KG1 (cell line): ENCODE measurements around the gene ENAH.

Experiments
- DNase-seq: peaks from one replicate; lab custom pipeline; 2025; lab: John Stamatoyannopoulos, UW

The ENAH gene

DNA sequence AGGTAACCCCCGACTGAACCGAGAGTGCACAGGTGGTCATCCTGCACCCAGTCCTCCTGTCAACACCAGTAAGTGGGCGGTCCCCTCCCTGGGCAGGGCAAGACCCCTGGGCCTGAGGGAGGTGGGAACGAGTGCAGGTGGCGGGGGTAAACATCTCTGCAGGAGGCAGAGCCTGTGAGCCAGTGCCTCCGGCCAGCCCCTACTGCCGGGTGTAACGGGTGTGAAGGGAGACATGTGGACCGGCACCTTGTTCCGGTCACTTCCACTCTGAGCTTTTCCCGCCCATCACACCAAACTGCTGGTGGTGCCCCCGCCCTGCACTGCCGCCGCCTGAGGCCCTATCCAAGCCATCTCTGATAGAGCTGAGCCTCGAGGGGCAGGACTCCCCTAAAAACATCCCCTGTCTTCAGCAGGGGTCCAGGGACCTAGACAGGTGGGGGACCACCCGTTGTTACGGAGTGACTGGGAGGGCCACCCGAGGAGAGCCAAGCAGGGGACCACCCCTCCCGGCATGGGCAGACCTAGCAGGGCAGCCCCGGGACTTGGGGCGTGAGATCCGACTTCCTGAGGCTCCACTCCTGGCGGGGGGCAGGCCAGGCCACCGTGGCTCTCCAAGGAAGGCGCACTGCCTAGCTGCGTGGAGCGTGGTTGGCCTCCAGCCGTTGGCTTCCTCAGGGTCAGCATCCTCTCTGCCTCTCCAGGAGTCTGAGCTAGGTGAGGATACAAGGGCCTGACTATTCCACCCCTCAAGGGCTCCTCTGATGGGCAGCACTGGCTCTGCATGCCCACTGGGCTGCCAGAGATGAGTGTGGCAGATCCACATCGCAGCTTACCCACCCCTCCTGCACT is 181.2 kb downstream of the ENAH start:
- DNase-seq, result no peak

DNA sequence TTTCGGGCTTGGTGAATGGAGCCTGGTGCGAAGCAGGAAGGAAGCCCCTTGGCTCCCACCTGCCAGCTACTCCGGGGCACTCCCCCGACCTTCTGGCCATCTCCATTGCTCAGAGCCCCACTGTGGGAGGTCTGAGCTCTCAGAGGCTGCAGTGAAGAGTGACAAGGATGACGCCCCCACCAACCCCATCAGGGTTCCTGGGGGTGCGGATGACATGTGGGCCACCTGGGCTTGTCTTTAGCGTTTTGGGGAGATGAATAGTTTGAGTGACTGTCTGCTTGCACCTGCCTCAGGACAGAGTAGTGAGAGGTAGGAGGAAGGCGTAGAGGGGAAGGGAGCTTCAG is 181.8 kb downstream of the ENAH start:
- DNase-seq, result no peak

DNA sequence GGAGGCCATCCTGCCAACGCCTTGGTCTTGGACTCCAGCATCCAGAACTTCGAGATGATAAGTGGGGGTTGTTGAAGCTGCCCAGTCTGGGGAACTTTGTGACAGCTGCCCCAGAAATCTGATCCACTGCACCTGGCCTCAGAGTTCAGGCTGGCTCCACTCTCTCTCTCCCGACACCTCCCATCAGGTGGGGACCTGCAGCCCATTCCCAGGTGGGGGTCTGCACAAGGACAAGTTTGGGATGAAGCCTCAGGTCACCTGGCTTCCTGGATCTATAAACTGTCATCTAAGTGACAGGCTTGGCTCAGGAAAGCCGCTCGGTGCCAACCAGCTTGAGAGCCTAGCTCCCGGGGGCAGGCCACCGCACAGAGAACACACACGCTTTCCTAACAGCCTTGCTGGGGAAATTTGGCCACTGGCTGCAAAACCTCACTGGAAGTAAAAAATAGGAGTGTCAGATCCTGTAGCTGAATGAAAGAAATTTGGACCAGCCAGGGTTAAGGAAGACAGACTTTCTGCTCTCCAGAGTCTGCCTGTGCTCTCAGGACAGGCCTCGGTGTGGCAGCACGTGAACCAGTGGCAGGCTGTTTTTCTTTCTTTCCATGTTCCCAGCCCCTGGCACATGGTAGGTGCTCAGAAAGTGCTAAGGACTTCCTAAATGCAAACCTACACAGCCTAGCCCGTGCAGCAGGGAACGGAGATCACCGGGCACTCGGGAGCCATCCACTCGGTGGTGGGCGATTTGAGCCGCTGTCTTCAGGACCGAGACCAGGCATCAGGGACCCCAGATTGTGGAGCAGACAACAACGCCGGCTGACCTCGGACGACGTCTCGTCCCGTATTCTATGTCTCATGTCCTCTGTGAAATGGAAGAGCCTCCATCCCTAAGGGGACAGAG is 182.5 kb downstream of the ENAH start:
- no peak for DNase-seq

DNA sequence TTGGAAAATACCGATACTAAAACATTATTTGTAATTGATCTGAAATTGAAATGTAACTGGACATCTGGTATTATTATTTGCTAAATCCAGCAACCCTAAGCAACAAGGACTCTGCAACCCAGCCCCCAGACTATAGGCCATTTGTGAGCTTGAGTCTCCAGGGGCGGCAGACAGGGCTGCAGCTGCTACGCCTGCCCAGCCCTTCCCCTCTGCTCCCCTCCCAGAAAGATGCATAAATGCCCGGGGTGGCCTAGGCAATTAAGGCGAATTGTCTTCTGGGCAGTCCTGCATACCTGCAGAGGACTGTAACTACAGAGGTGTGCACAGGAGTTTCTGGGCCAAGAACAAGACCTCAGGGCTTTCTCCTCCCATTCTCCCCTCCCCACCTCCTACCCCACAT is 183.9 kb downstream of the ENAH start:
- no peak for DNase-seq

DNA sequence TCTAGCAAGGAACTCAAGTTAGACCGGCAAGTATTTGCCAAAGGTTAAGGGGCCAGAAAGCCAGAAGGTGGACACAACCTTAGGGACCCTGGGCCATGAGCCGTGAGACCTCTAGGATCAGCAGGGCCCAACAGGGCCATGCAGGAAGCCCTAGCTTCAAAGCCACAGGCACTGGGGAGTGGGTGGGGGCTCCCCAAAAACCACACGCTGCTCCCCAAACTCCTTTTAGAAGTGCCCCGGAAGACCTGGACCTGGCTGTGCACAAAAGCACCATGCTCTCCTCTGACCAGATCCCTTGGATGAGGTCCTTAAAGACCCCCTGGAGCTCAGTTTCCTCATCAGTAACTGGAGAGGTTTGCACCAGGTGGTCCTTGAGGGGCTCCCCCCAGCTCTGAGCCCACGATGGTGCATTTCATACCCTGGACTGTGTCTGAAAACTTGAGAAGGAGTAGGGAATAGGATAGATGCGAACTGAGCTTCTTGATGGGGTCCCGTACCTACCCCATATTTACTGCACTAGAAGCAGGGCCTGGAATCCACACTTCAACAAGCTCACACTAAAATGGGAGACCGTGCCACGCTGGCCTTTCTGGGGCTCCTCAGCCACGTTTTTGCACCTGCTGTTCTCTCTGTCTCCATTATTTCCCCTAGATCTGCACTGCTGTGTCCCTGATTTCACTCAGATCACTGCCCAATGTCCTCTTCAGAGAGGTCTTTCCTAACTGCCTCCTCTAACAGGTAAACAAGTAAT is 184.5 kb downstream of the ENAH start:
- DNase-seq, result no peak

DNA sequence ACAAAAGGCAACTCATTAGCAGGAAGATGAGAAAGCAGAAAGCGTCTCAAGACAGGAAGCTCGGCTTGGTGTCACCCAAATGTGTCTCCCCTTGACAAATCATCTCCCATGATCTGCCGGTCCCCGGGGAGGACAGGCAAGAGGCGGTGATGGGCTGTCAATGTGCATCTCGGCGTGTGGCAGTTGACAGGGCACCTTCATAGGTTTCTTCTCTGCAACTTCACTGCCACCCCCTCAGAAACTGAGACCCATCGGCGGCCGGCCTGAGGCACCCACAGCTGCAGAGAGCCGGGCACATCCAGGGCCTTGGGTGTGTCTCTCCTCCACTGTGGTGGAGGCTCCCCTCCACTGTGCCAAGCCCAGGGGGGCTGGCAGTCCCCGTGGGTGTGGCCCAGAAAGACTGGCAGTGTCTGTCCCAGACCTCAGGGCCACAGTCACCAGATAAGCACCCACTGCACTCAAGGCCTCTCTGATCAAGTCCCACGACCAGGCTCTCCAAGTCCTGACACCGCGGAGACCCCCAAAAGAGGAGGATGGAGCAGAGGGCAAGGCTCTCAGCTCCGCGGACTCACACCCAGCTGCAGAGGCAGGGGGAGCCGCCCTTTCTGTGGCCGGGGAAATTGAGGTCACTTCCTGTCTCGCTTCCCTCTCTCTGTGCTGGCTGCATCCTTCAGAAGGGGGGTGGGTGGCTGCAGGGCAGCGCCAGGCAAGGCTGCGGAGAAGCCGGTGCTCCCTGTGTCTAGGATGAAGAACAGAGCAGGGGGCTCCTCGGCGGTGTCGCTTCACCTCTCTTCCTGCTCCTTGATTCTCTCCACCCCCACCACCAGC is 185.5 kb downstream of the ENAH start:
- DNase-seq, result peak; percentile 80

GRCh38 chr1:225466848-225467192 is 186.1 kb downstream of the ENAH start:
- DNase-seq, result no peak

DNA sequence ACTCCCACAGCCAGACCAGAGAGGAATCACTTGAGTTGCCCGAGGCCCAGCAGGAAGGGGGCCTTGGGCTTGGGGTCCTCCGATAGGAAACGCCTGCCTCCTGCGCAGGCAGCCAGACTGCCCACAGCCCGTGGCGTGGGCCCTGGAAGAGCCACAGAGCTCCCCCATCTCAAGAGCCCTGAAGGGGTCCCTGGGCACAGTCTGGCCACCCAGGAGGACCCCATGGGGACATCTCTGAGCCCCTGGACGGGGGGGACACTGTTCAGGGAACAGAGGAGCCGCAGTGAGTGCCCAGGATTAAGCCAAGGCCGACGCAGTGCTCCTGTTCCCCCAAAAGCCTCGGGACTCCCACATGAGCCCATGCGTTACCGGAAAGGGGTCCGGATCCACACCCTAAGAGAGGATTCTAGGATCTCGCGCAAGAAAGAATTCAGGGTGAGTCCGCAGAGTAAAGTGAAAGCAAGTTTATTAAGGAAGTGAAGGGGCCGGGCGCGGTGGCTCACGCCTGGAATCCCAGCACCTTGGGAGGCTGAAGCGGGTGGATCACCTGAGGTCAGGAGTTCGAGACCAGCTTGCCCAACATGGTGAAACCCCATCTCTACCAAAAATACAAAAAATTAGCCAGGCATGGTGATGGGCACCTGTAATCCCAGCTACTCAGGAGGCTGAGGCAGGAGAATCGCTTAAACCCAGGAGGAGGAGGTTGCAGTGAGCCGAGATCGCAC is 187.0 kb downstream of the ENAH start:
- DNase-seq, result no peak

DNA sequence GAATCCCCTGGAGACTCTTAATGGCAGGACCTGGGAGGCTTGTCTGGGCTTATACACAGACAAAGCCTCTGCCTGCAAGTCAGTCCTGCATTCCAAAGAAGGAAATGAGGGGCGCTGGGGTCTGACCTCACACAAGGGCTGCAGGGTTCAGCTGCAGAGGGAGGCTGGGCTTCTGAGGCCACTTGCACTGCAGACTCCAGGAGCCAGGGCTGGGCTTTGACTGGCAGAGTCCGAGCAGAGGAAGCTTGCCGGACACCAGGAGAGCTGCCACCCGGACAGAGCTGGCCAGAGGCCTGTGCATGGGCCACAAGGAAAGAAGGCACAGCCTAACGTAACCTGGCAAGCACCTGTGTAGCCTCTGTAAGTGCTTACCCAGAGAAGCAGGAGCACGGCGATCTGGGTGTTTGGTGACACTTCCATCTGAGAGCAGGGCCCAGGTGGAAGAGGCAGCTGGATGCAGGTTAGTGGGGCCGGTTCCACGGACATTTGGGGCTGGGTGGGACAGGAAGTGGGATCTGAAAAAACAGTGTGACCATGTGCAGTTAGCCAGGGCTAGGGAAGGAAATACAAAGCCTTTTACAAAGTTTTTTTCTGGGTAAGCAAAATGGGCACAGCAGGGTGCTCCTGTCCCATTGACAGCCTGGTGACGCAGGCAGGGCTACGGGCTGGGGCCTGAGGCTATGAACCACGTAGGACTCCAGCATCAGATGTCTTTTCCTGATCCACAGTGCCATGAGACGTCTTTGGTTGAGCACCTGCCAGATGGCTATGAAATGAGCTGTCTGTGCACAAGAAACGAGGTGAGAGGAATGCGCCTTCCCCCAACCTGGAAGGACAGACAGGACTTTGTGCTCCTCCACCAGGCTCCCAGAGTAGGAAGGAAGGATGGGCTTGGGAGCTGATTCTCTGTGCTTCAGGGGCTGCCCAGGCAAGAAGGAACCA is 187.8 kb downstream of the ENAH start:
- no peak for DNase-seq

DNA sequence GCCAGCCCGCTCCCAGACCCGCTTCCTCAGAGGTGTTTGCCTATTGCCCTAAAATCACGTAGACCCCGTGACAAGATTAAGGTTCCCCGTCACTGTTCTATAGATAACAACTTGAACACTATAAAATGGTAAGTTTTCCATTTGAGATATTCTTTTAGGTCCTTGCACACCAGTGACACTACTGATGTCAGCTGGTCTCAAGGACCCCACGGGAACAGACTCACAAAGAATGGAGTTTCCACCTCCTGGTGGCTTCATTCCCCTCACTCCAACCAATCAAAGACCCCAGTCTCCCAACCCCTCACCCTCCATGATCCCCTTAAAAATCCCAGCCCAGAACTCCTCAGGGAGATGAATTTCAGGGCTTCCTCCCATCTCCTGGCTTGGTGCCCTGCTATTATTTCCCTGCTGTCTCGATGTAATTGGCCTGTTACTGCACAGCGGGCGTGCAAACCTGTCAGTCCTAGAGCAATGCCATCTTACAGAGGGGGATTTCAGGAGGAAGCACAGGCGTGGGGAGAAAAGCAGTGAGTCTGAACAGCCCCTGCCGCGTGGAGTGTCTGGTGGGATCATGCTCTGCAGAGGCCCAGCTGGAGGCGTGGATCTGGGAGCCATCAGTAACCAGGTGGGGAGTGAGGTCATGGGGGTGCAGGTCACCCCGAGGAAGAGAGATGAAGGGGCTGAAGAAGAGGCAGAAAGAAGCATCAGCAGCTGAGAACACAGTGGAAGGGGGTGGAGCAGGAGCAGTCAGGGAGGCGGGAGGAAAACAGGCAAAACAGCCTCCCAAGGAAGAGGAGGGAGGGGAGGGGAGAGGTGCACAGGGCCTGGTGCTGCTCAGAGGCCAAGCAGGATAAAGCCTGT is 190.0 kb downstream of the ENAH start:
- no peak for DNase-seq

- DNase-seq, result no peak
Observed at GRCh38 chr1:225462429-225462713, 190.6 kb downstream of the ENAH start.

- no peak for DNase-seq
Observed at GRCh38 chr1:225461533-225462428, 191.1 kb downstream of the ENAH start.

DNA sequence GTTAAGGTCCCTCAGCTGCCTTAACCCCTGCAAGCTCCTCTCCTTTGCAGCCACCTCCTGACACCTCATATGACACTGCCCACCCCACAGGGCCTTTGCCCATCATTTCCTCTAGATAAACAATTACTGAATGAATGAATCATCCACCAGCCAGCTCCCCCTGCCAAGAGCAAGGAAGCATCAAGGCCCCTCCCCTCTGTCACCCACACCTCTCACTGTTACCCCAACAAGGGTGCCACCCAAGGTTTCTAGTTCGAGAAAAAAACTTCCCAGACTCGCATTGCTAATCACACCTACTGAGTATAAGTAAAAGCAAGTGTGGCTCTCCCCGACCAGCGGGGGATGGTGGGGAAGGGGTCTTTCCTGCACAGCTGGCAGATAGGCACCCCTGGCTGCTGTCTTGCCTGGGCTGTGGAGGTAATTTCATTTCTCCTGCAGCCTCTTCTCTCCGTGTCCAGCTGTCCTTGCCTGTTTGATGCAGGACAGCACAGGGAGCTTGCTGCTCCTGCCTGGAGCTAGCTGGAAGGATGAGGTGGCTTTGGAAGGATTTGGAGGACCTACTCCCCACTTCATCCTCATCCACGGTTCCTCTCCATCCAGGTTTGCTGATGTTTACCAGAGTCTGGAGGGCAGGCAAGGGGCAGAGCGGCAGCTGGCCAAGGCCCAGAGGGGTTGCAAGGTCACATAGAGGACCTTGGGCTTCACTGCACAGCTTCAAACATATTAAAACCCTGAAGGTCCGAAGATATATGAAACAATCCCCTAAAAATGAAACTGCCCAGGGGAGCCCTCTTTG is 192.0 kb downstream of the ENAH start:
- no peak for DNase-seq

- DNase-seq, result no peak
Observed at GRCh38 chr1:225460021-225460736, 192.7 kb downstream of the ENAH start.

- no peak for DNase-seq
Observed at GRCh38 chr1:225458222-225458631, 194.7 kb downstream of the ENAH start.

GRCh38 chr1:225454733-225455132 is 198.2 kb downstream of the ENAH start:
- DNase-seq, result no peak
